Calu3 (cell line): ENCODE measurements around the gene HOXD10. TPM values are rescaled to one million over a fixed set of nuclear protein-coding genes. Genes with fewer than 3 reads are reported as not detected.

Experiments
- BruUV-seq: library from RNA; stranded (reverse); fragments of 400-500 nt; replicated peaks from 2 replicates; lab custom pipeline; 2021; lab: Mats Ljungman, UMichigan
- CTCF ChIA-PET: fragments of 300-600 bp; sonication (Branson Sonifier 250); formaldehyde crosslinking; loops from one replicate; lab custom pipeline; 2022; ENCODE audit warnings: antibody characterized with exemption; lab: Charles Lee
- DNase-seq: peaks from one replicate; pipeline ENCODE4 v3.0.0; 2022
- H3K27ac Mint-ChIP-seq: one replicate; pipeline ENCODE4 v1.8.0; 2022; ENCODE audit warnings: mixed read lengths; ENCODE audit not compliant: unreplicated experiment
- H3K27me3 Mint-ChIP-seq: one replicate; pipeline ENCODE4 v1.8.0; 2022; ENCODE audit warnings: mixed read lengths; ENCODE audit not compliant: unreplicated experiment
- H3K36me3 Mint-ChIP-seq: one replicate; pipeline ENCODE4 v1.8.0; 2022; ENCODE audit warnings: mild to moderate bottlenecking, moderate library complexity, mixed read lengths; ENCODE audit not compliant: insufficient read depth, unreplicated experiment
- H3K4me1 Mint-ChIP-seq: one replicate; pipeline ENCODE4 v1.8.0; 2022; ENCODE audit warnings: mild to moderate bottlenecking, low read depth, mixed read lengths; ENCODE audit not compliant: unreplicated experiment
- H3K4me3 Mint-ChIP-seq: one replicate; pipeline ENCODE4 v1.8.0; 2022; ENCODE audit warnings: mild to moderate bottlenecking, low read depth, moderate library complexity, mixed read lengths; ENCODE audit not compliant: unreplicated experiment
- H3K9me3 Mint-ChIP-seq: one replicate; pipeline ENCODE4 v1.8.0; 2022; ENCODE audit warnings: low read depth, mixed read lengths; ENCODE audit not compliant: unreplicated experiment
- intact Hi-C: fragments of 100-400 bp; cut with micrococcal nuclease; formaldehyde crosslinking; loops from one replicate; pipeline ENCODE4 v1.10.0; 2022; ENCODE audit not compliant: unreplicated experiment
- total RNA-seq: library from RNA; stranded (reverse); gene quantifications from 2 replicates; pipeline ENCODE4 v1.2.3, GENCODE V29; 2022
- TF ChIP-seq, protein P1 (sequence below): fragments of 200-600 bp; IDR thresholded peaks from one replicate; pipeline ENCODE4 v1.8.0; 2022; ENCODE audit warnings: antibody characterized with exemption; ENCODE audit not compliant: unreplicated experiment

Gene HOXD10
- total RNA-seq, 1 experiment from 2014 or later: not detected

DNA sequence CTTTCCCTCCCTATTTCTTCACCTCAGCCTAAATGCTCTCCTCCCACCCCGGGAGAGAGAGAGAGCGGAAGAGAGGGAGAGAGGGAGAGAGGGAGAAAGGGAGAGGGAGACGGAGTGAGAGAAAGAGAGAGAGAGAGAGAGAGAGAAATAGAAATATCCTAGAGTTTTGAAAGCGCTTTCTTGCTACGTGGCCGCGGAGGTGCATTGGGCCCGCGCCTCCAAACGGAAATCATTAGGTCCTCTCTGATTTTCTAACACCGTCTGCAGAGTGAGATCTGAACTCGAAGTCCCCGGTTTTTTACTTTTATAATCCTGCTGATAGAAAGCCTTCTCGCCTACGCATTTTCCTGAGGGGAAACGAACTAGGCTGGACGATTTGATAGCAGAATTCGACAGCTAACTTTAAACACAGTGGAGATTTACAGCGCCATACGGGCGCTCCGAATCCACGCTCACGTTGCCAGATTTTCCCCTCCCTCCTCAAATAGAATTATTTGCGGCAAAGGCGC lies 31.9 kb upstream of the HOXD10 start:
- Mint-ChIP-seq H3K4me1 (no peaks in the 10 kb centered on the region), H3K4me3 (no peak overlapping the region), H3K27ac (no peak overlapping the region)

DNA sequence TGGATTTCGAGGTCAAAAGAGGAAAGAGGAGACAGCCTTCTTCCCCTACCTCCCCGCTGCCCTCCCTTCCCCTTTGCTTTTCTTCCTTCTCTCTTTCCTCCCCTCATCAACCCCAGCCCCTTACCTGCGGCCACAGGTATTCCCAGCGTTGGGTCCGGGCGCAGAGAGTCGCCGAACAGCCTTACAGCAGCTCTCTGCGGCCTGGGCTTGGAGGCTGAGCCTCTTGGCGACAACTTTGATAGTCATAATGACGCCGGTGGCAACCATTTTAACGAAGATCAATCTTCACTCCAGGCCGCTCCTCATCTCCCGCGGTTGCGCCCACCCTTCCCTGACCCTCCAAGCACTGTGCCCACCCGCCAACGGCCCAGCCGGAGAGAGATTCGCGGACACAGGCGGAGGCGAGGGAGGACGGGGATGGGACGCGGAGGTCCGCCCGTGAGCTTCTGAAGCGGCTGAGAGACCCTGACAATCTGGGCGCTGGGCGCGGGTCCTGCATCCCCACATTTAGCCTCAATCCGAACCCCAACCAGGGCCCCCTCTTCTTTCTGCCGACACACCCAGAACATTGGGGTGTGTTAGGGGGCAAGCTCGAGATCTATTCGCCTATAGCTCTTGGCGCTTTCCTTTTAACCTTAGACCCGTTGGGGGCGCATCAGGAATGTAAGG lies 31.3 kb upstream of the HOXD10 start:
- no TSS peak for BruUV-seq
- Mint-ChIP-seq H3K9me3 (peaks cover 2% of the 10 kb centered on the region), H3K27me3 (peaks cover 33% of the 10 kb centered on the region), H3K4me3 (no peak overlapping the region), H3K36me3 (peaks cover 4% of the 10 kb centered on the region), H3K4me1 (no peaks in the 10 kb centered on the region), H3K27ac (no peak overlapping the region)
- TF ChIP-seq, protein P1, sequence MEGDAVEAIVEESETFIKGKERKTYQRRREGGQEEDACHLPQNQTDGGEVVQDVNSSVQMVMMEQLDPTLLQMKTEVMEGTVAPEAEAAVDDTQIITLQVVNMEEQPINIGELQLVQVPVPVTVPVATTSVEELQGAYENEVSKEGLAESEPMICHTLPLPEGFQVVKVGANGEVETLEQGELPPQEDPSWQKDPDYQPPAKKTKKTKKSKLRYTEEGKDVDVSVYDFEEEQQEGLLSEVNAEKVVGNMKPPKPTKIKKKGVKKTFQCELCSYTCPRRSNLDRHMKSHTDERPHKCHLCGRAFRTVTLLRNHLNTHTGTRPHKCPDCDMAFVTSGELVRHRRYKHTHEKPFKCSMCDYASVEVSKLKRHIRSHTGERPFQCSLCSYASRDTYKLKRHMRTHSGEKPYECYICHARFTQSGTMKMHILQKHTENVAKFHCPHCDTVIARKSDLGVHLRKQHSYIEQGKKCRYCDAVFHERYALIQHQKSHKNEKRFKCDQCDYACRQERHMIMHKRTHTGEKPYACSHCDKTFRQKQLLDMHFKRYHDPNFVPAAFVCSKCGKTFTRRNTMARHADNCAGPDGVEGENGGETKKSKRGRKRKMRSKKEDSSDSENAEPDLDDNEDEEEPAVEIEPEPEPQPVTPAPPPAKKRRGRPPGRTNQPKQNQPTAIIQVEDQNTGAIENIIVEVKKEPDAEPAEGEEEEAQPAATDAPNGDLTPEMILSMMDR: no peak
- CTCF ChIA-PET: interaction anchor here (1.7 kb wide), 1 partner anchor 395 kb away, joined by 3 read pairs; no protein-coding TSS in a partner anchor
- DNase-seq: no peak
- intact Hi-C loops: no loop called here

More for the DNA sequence above, 31.9 kb upstream of the HOXD10 start:
- H3K9me3 Mint-ChIP-seq: peaks cover 2% of the 10 kb centered on the region
- TF ChIP-seq, protein P1: no peak
- peaks cover 9% of the 10 kb centered on the region for H3K36me3 Mint-ChIP-seq
- peaks cover 32% of the 10 kb centered on the region for H3K27me3 Mint-ChIP-seq
- CTCF ChIA-PET: interaction anchor here (1.7 kb wide), 1 partner anchor 394 kb away, joined by 3 read pairs; no protein-coding TSS in a partner anchor
- BruUV-seq: no TSS peak
- intact Hi-C loops: no loop called here
- DNase-seq: no peak

DNA sequence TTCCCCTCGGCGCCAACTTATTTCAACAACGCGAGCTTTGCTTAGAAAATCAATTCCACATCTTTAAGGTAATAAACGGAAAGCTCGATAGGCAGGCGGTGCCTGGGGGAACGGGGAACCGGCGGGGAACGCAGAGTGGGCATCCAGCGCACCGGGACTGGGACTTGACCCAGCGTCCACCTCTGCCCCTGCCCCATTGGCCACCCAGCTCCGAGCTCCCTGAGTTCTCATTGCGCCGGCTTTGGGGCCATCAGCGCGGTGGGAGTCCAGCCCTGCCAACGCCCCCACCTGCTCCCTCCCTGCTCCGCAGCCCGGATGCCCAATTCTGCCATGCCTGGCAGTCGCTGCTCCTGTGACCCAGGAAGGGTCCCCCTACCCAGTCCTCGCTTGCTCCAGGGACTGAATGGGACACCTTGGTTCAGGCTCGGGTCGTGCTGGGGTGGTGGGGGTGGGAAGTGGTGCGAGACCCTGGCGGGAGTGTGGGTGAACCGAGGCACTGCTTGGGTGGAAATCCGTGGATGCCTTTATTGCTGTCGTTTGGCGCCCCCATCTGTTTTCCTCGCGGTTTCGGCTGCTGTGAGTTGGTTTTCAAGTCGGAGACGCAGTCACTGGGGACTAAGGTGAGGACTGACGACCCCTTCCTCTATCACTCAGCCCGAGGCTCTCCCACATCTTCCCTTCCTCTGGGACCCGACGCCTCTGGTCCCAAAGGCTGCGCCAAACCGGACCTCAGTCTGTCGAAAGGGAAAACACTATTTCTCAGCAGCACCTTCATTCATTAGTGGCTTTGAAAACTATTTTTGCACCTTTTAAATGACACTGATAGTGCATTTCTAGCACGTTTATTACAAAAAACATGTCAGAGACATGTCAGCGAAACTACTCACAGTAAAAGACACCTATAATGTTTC lies 30.5 kb upstream of the HOXD10 start:
- H3K27me3 Mint-ChIP-seq: peaks cover 41% of the 10 kb centered on the region
- BruUV-seq: no TSS peak
- intact Hi-C loops: loop anchor here (2.0 kb wide), 2 partner anchors 395 to 719 kb away; no protein-coding TSS in a partner anchor
- DNase-seq: peak; percentile 34
- H3K27ac Mint-ChIP-seq: no peak overlapping the region
- peaks cover 2% of the 10 kb centered on the region for H3K9me3 Mint-ChIP-seq
- TF ChIP-seq, protein P1: peak; percentile 52
- no peaks in the 10 kb centered on the region for H3K4me1 Mint-ChIP-seq
- no peak overlapping the region for H3K4me3 Mint-ChIP-seq
- CTCF ChIA-PET: interaction anchor here (1.7 kb wide), 1 partner anchor 396 kb away, joined by 3 read pairs; no protein-coding TSS in a partner anchor
- no peaks in the 10 kb centered on the region for H3K36me3 Mint-ChIP-seq

- CTCF ChIA-PET: interaction anchor here (1.3 to 1.4 kb wide), 2 partner anchors 397 to 399 kb away, joined by 3 to 8 read pairs; no protein-coding TSS in a partner anchor
- Mint-ChIP-seq H3K4me1 (no peaks in the 10 kb centered on the region), H3K4me3 (peak overlapping the region; percentile 62), H3K36me3 (no peaks in the 10 kb centered on the region), H3K27ac (no peak overlapping the region), H3K9me3 (peaks cover 2% of the 10 kb centered on the region), H3K27me3 (peaks cover 52% of the 10 kb centered on the region)
- no peak for DNase-seq
- BruUV-seq: no TSS peak
- intact Hi-C loops: loop anchor here (2.0 kb wide), 2 partner anchors 397 to 721 kb away; no protein-coding TSS in a partner anchor
- TF ChIP-seq, protein P1: no peak
Observed at GRCh38 chr2:176087330-176088047, 29.1 kb upstream of the HOXD10 start.
